GM18861 (cell line): ENCODE measurements around the gene SETD1B.
A peak's percentile ranks its signal among the peaks of the same experiment; 100 is the strongest.
"Not testable (repeated sequence)": the region's sequence is repeated elsewhere in the genome, so short reads cannot be mapped to it uniquely, and the experiment has no call there.

Source experiments
- ATAC-seq: cut with Tn5 transposase; IDR thresholded peaks from one replicate; pipeline ENCODE4 v1.9.1; 2021; ENCODE audit not compliant: unreplicated experiment

SETD1B gene

DNA sequence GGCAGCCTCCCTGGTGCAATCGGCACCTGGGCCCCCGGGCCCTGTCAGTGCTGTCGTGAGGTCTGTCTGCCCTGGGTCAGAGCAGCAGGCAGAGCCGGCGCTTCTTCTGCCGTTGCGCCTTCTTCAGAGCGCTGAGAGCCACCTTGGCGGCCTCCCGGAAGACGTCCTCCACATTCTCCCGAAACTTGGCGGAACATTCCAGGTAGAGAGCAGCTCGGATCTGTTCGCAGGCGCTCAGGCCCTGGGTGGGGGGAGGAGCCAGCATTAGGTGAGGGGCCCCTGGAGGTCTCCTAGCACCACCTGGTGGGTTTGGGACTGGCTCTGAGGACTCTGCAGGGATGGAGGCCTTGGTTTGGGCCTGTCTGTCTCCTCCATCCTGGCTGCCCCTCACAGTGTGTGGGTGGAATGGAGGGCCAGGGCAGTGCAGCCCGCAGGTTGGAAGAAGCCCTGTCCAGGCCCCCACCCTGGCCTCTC is 24.4 kb upstream of the SETD1B start:
- ATAC-seq, result no peak

DNA sequence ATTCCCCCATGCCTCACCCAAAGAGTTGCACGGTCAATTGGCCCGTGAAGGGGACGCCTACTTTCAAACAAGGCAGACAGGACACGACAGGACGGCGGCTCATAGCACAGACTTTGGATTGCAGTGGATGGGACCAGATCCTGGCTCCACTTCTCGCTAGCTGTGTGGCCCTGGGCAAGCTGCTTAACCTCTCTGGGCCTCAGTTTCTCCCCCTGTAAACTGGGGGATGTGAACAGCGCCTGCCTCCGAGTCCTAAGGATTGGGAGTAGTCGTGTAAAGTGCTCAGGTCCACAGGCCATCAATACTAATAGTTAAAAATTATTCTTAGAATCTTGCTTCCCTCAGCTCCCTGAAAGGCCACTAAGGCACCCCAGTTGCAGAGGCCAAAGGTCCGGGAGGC is 23.4 kb upstream of the SETD1B start:
- ATAC-seq, result no peak

GRCh38 chr12:121781484-121781997 is 22.3 kb upstream of the SETD1B start:
- ATAC-seq, result no peak

GRCh38 chr12:121781998-121782979 is 21.5 kb upstream of the SETD1B start:
- ATAC-seq, result no peak

DNA sequence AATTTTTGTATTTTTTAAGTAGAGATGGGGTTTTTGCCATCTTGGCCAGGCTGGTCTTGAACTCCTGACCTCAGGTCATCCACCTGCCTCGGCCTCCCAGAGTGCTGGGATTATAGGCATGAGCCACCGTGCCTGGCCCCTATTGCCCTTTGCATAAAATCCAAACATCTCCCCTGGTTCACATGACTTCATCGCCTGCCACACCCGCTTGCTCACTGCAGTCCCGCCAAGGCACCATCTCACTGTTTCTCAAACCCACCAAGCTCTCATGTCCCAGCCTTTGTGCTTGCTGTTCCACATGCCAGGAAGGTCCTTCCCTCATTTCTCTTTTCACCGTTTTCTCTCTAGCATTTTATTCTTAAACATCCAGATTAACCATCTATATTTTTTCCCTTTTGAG is 20.0 kb upstream of the SETD1B start:
- ATAC-seq, result no peak

DNA sequence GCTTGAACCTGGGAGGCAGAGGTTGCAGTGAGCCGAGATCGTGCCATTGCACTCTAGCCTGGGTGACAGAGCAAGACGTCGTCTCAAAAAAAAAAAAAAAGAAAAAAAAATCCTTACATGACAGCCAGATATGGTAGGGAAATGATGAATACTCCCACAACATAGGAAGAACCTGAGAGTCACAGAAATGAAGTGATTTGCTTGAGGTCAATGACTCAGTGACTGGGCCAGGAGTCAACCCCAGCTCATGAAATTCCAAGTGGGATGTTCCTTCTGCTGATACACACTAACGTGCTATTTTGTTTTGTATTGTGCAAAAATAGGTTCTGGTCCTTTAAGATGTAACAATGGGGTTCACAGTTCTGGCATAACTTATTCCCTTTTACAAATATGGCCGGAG is 19.3 kb upstream of the SETD1B start:
- no peak for ATAC-seq

GRCh38 chr12:121786440-121786825 is 17.4 kb upstream of the SETD1B start:
- no peak for ATAC-seq

DNA sequence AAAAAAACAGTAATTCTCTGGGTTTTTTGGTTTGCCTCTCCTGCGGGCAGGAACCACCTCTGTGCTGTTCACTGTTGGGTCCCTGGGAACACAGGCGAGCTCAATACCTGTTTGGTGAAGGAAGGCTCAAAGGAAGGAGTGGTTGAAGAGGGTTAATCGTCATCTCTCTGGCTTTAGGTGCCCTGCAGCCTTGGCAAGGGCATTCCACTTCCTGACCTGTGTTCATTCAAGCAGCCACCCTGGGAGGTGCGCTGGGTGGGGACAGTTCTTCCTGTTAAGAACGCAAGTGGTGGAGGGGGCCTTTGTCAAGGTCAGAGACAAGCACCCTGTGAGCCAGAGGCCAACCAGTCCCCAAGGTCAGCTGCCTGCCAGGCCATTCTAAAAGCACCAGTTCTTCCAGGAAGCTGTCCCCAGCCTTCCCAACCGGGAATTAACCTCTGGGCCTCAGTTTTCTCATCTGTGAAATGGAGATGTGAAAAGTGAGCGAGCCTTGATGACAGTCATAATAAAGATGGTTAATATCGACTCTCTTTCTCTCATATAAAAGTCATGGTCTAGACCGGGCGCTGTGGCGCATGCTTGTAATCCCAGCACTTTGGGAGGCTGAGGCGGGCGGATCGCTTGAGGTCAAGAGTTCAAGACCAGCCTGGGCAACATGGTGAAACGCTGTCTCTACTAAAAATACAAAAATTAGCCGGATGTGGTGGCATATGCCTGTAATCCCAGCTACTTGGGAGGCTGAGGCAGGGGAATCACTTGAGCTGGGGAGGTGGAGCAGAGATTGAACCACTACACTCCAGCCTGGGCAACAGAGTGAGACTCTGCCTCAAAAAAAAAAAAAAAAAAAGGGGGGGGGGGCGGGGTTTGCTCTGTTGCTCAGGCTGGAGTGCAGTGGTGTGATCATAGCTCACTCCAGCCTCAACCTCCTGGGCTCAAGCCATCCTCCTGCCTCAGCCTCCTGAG is 16.5 kb upstream of the SETD1B start:
- no peak for ATAC-seq

- no peak for ATAC-seq
These were observed 15.5 kb upstream of the SETD1B start for GRCh38 chr12:121788176-121788818.

GRCh38 chr12:121789233-121789781 is 14.5 kb upstream of the SETD1B start:
- ATAC-seq, result no peak

DNA sequence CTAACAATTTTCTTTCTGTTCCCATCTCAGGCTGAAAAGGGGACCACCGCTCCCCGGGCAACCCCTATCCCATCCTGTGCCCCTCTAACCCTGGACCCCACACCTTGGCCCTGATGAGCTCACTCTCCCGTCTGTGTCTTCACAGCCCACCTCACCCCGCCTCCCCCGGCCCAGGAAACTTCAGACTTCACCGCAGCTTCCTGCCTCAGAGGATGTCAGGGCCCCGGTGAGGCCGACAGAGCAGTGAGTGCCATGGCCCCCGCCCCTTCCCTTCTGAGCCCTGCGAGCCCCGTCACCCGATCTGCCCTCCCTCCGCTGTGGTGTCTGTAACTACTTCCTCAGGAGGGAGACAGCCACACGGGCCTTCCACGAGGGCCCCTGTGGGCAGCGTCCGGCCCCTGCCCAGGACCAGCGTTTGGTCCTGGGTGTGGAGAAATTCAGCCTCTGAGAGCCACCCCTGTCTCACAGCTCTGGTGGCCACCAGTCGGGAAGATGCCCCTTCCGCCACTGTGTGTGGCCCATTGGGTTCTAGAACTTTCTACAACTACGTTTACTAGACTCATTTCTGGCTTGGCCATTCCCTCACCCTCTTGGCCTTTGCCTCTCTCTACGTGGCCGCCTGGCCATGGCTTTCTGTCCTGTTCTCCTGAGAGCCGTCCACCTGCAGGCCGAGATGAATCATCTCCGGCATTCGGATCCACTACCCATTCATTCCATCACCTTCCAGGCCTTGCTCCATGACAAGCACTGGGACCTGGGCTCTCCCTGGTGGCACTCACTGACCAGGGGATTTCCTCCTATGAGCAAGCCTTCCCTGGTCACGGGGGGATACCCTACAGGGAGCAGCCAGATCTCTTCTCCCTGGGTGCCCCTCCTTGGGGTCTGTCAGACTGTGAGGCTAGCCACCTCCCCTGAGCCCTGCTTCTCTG is 13.7 kb upstream of the SETD1B start:
- ATAC-seq, result peak; percentile 28

DNA sequence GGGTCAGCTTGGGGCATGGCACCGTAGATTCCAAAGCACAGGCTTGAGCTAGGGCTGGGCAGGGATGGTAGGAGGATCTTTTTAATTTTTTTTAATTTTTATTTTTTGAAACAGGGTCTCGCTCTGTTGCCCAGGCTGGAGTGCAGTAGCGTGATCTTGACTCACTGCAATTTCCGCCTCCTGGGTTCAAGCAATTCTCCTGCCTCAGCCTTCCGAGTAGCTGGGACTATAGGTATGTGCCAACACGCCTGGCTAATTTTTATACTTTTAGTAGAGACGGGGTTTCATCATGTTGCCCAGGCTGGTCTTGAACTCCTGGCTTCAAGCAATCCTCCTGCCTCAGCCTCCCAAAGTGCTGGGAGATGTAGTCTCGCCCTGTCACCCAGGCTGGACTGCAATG is 13.0 kb upstream of the SETD1B start:
- not testable (repeated sequence) for ATAC-seq

- no peak for ATAC-seq
These were observed 11.9 kb upstream of the SETD1B start for GRCh38 chr12:121791671-121792551.

GRCh38 chr12:121792607-121793439 is 11.0 kb upstream of the SETD1B start:
- no peak for ATAC-seq

DNA sequence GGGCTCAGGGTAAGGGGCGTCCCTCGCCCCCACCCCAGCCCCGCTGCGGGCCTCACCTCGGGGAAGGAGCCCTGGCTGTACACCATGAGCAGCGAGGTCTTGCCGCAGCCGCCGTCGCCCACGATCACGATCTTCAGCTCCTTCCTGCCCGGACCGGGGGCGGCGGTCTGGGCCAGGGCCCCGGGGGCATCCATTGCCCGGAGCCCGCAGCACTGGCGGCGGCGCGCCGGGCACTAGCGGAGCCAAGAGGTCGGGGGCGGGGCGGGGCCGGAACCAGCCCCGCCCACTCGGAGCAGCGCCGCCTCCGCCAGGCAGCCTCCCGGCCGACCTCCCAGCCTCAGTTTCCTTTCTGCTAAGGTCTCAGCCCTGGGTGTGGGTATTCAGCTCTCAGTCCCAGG is 10.4 kb upstream of the SETD1B start, which contains the start of gene RHOF:
Gene RHOF, minus strand, starts transcription at position 249 of the 398 bp plus-strand sequence. Its CDS starts 55 bp downstream, at position 194.
- ATAC-seq, result peak; percentile 1

DNA sequence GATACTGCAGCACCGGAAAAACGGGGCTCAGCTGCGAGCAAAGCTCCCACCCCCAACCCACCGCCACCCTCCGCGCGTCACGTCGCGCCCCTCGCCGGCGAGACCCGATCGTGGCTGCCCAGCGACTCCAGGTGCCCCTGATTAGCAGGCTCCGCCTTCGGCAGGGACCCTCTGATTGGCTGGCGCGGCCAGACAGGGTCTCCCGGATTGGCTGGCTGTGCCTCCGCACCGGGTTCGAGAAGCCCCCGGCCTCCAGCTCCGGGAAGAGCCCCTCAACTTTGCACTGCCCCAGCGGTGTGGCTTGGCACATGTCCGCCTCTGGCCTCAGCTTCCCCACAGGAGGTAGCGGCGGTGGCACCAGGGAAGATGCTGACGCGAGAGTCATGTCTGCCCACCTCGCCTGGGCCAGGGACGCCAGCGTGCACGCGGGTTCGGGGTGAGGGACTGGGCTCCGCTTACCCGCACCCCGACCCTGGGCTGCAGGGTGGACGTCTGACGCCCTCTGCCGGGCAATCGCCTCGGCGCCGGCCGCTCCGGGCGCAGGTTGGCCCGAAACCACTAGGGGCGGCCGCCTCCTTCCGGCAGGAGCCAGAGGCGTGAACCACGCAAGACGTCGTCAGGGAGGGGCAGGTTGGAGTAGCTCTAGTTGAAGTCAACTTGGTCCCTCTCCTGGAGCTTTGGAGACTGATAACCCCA is 9.8 kb upstream of the SETD1B start:
- peak; percentile 47 for ATAC-seq

GRCh38 chr12:121794534-121795033 is 9.2 kb upstream of the SETD1B start:
- no peak for ATAC-seq
